GM19043 (cell line): Measurements from ENCODE around the gene MACROD2.
"Not testable (repeated sequence)": the region's sequence is repeated elsewhere in the genome, so short reads cannot be mapped to it uniquely, and the experiment has no call there.

Experiments
- ATAC-seq: cut with Tn5 transposase; IDR thresholded peaks from one replicate; pipeline ENCODE4 v1.9.1; 2021; ENCODE audit warnings: low read depth; ENCODE audit not compliant: unreplicated experiment

MACROD2 gene

GRCh38 chr20:15332711-15333160, 1337.4 kb downstream of the MACROD2 start:
- ATAC-seq: no peak

- no peak for ATAC-seq
These were observed 1337.9 kb downstream of the MACROD2 start for GRCh38 chr20:15333170-15333569.

GRCh38 chr20:15336011-15336410, 1340.7 kb downstream of the MACROD2 start:
- no peak for ATAC-seq

GRCh38 chr20:15336536-15336935, 1341.2 kb downstream of the MACROD2 start:
- ATAC-seq: no peak

- ATAC-seq: no peak
These were observed 1343.9 kb downstream of the MACROD2 start for GRCh38 chr20:15339264-15339663.

- no peak for ATAC-seq
These were observed 1347.7 kb downstream of the MACROD2 start for GRCh38 chr20:15342991-15343523.

GRCh38 chr20:15345287-15345686, 1350.0 kb downstream of the MACROD2 start:
- ATAC-seq: no peak

- ATAC-seq: no peak
These were observed 1351.5 kb downstream of the MACROD2 start for GRCh38 chr20:15346657-15347280.

- no peak for ATAC-seq
These were observed 1363.7 kb downstream of the MACROD2 start for GRCh38 chr20:15359056-15359455.

GRCh38 chr20:15362849-15363248, 1367.5 kb downstream of the MACROD2 start:
- no peak for ATAC-seq

- no peak for ATAC-seq
These were observed 1369.5 kb downstream of the MACROD2 start for GRCh38 chr20:15364781-15365180.

GRCh38 chr20:15370370-15370769, 1375.1 kb downstream of the MACROD2 start:
- no peak for ATAC-seq

GRCh38 chr20:15374682-15375081, 1379.4 kb downstream of the MACROD2 start:
- no peak for ATAC-seq

GRCh38 chr20:15375836-15376235, 1380.5 kb downstream of the MACROD2 start:
- ATAC-seq: no peak

- not testable (repeated sequence) for ATAC-seq
These were observed 1382.3 kb downstream of the MACROD2 start for GRCh38 chr20:15377603-15378002.

- ATAC-seq: no peak
These were observed 1382.8 kb downstream of the MACROD2 start for GRCh38 chr20:15378151-15378550.

GRCh38 chr20:15379681-15380296, 1384.5 kb downstream of the MACROD2 start:
- no peak for ATAC-seq

- ATAC-seq: no peak
These were observed 1385.5 kb downstream of the MACROD2 start for GRCh38 chr20:15380770-15381169.

- ATAC-seq: no peak
These were observed 1391.9 kb downstream of the MACROD2 start for GRCh38 chr20:15387228-15387627.

- ATAC-seq: no peak
These were observed 1400.1 kb downstream of the MACROD2 start for GRCh38 chr20:15395457-15395856.

GRCh38 chr20:15396026-15396425, 1400.7 kb downstream of the MACROD2 start:
- ATAC-seq: no peak

GRCh38 chr20:15396900-15397299, 1401.6 kb downstream of the MACROD2 start:
- no peak for ATAC-seq
